GM19025 (cell line): ENCODE data around the gene STXBP6.
"Not testable (repeated sequence)": the region's sequence is repeated elsewhere in the genome, so short reads cannot be mapped to it uniquely, and the experiment has no call there.

Source experiments
- ATAC-seq: cut with Tn5 transposase; IDR thresholded peaks from one replicate; pipeline ENCODE4 v1.9.1; 2021; ENCODE audit warnings: mild to moderate bottlenecking, low read depth, moderate library complexity; ENCODE audit not compliant: unreplicated experiment

STXBP6 gene

DNA sequence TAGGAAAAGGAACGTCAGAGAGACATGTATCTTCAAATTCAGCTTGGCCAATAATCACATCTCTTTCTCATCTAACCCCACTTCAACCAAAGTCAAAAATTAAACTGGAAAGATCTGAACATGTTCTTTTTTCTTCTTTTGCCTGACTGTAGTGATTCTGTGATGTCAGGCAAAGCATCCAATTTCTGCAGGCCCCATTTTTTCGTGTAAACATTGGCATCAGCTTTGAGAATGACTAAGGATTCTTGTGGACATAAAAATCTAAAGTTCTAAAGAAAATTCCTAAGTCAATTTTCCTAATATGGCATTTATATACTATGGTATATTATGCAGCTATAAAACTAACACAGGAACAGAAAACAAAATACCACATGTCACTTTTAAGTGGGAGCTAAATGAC, 89.1 kb downstream of the STXBP6 start:
- no peak for ATAC-seq

DNA sequence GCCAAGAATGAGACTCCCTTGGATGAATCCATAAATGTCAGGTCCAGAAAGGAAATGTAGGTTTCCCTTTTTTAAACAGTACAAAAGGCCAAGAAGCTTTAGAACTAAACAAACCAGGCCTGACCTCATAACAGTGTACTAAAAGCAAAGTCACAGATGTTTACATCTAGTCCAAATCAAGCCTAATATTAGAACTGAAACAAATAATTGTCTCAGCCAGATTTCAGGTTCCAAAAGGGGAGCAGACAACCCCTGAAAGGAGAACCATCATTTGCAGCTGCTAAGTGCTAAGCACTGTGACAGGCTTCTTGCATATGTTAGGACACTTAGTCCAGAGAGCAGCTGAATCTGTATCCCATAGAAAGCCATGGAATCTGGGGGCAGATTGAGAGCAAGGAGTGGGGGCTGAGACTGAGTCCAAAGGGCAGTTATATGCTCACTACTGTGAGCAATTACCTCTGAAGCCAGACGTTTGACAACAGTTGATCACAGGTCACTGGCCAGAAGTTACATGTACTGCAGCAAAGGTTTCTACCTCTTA, 90.1 kb downstream of the STXBP6 start:
- ATAC-seq, result peak; percentile 84

DNA sequence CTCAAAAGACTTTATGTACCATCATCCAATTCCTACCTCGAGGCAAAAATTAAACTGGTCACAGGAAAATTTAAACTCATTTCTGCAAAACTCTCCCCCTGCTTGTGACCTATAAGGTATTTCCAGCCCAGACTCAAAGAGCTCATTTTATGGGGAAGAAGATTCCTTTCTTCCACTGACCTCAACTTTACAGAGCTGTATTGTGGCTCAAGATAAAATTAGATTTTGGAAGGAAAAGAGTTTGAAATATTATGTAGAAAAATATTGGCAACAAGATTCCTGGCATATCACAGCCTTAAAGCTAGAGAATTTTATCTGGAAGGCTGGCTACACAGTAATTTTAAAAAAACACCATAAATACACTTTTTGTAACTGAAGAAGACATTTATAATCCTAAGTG, 91.7 kb downstream of the STXBP6 start:
- no peak for ATAC-seq

DNA sequence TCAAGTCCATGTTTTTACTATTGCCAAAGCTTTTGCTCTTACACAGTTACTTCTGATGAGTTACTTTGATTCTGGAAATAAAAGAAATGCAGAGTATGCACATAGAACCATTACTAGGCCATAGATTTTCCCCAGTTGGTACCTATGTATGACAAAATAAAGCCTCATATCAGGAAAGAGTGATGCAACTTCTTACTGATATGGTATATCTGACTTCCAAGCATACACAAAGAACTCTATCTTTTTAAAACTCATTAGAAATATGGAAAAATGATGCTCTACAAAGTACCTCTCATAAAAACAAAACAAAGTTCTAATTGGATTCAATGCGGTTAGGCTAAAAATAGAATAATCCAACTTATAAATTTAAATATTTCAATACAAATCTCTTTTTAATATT, 92.1 kb downstream of the STXBP6 start:
- ATAC-seq, result no peak

DNA sequence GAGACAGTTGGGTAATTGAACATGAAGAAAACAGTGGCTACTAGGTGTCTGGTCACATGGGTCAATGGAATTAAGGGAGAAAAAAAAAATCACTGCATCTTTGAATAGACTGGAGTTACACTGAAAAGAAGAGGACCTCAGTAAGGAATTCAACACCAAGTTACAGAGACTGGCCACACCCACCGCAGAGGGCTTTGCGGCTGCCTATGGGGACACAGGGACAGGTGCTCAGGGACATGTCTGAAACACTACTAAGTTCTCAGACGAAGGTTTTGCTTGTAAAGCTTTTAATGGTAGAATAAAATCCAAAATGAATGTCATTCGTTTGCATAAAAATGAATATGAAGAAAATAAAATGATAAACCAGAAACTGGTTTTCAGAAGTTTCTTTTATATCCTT, 93.8 kb downstream of the STXBP6 start:
- ATAC-seq, result no peak

DNA sequence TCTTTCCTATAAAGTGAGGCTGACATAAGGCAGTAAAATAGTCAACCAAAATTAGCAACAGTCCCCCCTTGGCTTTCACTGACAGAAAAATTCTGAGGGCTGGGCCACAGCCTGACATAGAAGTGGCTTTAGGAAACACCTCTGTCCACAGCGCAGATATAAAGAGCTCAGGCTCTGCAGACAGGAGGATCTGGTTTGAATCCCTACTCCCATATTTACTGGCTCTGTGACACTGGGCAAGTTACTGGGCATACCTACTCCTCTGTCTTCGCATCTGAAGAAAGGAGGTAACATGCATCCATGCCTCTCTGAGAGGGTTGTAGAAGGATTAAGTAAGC, 95.3 kb downstream of the STXBP6 start:
- ATAC-seq, result no peak

DNA sequence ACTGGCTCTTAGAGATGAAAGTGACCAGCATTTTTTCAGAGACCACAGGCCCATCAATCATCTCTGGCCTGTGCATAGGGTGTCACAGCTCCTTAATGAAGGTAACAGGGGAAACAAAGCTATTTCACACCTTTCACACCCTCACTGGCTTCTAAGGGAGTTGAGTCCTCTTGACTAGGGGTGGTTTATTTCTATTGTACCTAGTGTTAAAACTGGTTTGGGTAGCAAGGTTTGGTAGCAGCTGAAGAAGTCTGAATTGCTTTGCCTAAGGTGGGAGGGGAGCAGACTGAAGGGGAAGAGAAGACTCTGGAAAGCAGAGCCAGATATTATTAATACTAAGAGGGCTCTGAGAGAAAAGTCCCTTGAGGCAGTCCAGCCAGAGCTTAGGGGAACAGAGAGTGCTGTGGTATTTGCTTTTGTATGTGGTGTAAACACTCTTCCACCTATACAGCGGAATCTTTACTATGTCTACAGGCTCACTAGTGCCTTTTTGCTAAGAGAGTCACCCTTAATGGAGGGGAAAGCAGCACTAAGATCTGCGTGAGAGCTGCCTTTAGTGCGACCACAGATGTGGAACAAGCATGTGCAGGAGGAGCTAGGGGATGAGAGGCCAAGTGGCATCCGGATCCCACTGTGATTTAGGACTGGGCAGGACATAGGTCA, 95.8 kb downstream of the STXBP6 start:
- ATAC-seq, result peak; percentile 84

DNA sequence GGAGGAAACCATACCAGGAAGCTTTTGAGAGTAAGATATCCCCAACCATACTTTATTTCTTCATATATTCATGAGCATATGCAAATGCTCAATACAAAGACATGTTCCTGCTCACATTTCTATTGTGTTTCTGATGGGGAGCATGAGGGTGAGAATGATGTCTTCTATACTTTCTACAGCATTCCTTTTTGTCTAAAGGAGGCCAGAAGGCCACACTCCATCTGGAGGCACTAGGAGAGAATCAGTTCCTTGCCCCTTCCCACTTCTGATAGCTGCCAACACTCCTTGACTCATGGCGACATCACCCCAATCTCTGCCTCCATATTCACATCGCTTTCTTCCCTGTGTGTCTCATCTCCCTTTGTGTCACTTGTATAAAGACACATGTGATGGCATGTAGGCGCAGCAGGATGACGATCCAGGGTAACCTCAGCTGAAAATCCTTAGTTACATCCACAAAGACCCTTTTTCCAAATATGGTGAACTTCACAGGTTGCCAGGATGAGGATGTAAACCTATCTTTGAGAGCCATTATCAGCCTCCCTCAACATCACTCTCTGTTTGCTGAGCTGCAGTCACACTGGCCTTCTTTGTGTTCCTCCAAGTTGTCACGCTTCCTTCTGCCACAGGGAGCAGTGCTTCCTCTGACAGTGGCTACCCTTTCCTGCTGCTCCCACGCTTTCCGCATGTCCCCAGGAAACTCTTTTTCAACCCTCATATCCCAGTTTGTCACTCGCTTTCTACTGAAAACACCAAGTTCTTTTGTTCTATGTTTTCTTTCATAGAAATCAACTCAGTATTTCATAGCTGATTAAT, 96.9 kb downstream of the STXBP6 start:
- ATAC-seq, result no peak

DNA sequence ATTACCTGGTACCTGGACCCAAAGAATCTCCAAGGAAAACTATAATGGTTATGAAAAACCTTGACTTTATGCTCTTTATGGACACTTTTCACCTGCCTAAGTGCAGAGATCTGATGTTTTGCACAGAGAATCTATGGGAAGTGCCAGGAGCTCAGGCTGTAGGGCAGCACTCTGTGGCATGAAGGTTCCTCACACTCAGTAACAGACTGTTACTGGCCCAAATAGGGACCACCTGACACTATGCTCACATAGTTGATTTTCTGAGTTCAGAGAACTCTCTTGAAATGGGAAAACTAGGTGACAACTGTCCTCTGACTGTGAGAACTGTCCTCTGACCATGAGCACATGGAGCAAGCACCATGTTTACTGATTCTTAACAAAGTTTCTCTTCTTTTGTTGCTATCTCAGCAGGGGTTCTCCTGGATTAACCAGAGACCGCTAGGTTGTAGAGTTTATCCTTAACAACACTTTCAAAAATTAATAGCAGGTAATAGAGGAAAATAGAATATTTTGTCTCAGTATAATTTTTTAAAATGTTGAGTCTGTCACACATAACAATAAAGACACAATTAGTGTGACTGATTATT, 101.6 kb downstream of the STXBP6 start:
- no peak for ATAC-seq

DNA sequence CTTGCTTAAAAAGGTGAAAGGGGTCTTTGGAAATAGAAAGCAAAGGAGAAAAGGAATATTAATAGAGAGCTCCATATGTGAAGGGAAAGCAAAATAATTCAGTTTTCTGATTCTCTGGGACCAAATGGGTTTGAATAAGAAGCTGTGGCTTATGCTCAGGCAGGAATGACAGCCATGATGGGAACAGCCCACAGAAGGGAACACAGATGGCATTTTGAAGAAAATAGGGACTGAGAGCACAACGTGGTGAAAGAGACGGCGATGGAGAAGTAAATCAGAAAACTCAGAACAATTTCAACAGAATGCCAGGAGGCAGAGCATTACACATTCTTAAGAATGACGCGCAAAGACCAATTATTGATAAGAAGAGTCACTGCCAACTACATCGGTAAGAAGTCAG, 102.8 kb downstream of the STXBP6 start:
- ATAC-seq, result no peak

DNA sequence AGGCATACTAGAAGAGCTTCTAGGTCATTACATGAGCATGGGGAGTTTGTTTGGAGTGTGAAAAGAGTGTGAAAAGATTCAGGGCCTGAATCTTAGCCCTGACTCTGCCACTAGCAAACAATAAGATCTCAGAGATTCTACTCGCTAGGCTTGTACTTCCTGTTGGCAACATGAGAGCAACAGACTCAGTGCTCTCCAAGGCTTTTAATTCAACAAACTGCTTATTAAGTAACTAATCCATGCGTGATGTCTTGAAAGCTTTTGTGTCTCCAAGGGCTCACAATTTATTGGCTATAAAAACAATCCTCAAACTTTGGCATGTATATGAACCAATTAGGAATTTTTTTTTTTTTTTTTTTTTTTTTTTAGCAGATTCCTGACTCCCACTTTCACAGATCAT, 105.1 kb downstream of the STXBP6 start:
- ATAC-seq, result no peak

DNA sequence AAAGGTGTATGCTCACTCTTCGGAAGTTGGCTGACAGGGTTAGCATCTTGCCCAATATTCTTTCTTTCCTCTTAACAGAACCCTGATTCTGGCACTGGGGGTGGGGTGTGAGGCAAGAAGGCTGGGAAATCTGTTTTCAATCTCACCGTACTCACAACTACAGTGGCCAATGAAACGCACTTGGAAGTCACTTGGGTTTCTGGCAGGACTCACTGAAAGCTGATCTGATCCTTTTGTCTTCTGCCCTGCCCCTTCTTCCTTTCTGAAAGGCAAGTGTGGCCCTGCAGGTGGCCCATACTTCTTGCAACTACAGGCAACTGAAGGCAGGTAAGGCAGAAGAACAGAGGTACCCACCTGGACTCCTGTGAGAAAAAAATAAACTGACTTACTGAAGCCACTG, 106.9 kb downstream of the STXBP6 start:
- ATAC-seq, result no peak

DNA sequence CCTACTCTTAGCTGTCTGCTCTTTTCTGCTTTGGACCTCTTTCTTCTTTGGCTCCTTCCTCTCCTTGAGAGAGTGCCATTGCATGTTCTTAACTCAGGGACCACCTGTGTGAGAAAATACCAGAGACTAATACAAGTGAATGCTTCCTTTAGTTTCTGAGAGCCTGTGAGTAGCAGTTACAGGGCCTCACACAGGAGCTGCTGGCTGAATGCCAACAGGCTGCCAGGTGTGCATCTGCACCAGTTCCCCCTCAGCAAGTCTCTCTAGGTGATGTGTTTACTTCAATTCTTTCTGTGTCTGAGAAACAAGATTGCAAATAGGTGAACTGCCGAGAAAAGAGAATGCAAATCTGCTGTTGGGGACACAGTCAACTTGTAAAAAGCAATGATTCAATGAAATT, 108.2 kb downstream of the STXBP6 start:
- ATAC-seq, result peak; percentile 77

DNA sequence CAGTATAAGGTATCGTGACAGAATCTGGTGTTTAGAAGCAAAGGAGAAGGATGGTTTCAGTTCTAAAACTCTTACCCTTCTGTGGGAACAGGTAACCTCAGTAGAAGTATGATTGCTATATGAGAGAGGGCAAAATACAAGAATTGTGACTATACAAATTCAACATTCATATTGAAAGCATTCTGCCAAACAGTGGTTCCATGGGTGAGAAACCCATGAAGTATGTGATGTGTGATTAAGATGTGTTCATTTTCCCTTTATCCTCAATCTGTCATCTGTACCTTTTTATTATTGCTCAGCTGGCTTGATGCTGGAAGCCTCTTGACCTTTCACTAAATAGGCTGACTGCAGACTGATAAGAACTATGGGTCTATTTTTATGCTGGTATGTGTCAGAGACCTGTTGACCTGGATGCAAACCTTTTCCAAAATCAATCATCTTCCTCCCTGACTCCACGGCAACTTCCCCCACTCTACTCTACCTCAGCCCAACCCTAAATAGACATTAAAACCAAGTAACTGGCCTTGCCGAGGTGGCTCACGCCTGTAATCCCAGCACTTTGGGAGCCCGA, 109.6 kb downstream of the STXBP6 start:
- no peak for ATAC-seq

DNA sequence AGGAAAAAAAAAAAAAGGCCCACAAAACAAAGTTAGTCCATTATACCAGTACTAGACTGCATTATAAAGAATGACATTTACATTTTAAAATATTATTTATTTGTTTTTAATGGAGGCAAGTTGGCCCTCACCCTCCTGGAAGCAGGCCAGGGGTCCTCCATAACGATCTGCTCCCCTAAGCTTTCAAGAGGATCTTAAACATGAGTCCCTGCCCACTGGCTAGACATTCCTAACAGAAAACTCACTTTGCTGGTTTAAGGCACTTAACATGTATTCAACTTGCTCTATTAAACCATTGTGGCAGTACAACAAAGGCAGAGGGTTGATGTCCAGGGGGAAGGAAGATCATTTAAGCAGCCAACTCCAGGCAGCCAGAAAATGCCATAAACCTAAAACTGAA, 111.4 kb downstream of the STXBP6 start:
- ATAC-seq, result no peak

DNA sequence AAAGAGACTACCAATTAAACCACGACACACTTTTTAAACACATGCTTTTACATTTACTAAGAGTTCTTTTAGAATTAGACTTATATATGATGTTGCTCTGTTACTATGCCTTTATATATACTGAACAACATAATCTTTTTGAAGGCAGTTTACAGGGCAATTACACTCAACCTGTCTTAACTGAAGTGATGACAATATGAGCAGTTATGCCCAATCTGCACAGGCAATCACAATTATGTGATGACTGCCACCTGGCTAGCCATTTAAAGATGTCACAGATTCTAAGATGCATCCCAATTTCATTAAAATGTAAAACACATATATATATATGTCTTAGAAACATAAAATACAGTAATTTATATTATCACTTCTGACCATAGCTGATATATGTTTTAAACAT, 112.6 kb downstream of the STXBP6 start:
- ATAC-seq, result no peak

DNA sequence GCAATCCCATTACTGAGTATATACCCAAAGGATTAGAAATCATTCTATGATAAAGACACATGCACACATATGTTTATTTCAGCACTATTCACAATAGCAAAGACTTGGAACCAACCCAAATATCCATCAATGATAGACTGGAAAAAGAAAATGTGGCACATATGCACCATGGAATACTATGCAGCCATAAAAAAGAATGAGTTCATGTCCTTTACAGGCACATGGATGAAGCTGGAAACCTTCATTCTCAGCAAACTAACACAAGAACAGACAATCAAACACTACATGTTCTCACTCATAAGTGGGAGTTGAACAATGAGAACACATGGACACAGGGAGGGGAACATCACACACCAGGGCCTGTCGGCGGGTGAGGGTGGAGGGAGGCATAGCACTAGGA, 113.2 kb downstream of the STXBP6 start:
- ATAC-seq, result not testable (repeated sequence)

DNA sequence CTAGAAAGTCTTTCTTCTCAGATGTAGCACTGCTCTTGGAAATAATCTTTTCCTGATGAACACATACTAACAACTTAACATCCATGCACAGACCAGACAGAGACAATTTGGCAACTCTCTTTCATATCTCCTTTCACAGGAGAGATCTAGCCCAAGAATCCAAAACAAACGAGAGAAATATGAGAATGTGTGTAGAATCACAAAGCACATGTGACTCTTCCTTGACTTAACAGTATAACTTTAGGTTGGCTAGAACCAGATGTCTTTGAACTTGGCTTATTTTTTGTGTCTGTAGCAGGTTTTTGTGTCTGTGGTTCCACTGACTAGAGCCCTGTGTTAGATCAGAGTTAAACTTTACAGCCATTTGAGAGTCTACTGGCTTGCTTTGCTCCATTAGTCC, 114.2 kb downstream of the STXBP6 start:
- ATAC-seq, result no peak

DNA sequence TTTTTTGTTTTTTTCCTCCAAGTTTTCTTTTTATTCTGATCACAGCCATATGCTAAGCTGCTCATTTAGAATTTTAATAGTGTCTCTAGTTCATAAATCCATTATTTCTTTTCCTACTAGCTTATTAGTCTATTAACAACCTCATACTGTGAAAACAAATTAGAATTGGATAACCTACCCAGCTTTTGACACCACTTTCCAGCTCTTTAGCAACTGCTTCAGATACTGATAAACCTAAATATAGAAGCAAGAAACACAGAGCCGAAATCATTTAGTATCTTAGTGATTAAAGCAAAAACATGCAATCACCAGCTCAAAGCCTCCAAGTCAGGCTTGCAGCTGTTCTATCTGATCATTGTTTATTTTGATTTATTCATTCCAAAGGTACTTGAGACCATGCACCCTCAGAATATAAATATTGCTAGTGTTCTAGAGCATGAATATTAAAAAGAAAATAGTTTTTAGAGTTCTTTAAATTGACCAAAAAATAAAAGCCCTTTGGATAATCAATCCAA, 121.5 kb downstream of the STXBP6 start:
- no peak for ATAC-seq

DNA sequence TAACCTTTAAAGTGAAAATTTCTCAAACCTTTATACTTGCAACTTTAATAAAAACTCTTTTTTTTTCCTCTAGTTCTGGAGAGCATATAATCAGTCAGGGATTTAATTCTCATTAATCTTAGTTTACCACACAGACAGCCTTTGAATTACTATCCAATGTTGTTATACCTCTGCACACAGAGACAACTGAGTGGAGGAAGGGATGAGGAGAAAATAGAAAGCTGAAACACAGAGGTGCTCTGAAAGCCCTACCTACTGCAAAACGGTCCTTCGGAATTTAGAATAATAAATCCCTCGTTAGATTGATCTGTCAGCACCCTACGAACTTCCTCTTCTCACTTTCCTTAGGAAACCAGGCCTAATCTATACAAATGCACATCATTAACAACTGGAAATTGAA, 122.1 kb downstream of the STXBP6 start:
- ATAC-seq, result no peak

DNA sequence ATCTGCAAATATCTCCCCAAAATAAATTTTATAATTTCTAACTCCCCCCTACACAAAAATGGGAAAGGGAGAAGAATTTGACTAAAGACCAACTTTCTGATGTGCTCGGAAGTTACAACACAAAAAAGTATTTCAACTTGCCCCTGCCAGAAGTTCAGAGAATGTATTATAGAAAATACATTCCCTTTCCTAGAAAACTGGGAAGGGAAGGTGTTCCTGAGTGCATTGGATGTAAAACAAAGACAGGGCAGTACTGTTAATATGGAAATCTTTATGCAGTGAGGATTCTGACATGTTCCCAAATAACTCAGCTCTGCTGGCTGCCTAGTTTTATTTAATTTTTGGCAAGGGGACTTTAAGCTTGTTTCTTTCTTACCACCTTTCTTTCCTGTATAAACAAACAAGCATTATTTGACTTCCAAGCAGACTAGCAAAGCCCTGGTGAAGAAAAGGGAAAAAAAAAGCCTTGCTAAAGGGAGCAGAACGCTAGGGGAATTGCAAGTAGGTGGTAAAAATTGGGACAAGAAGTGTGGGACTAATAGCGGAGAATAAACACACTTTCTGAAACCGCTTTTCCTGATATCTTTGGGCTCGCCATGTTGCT, 124.1 kb downstream of the STXBP6 start:
- ATAC-seq, result no peak
